Measurements from ENCODE around the gene ANAPC2.

The ANAPC2 gene

DNA sequence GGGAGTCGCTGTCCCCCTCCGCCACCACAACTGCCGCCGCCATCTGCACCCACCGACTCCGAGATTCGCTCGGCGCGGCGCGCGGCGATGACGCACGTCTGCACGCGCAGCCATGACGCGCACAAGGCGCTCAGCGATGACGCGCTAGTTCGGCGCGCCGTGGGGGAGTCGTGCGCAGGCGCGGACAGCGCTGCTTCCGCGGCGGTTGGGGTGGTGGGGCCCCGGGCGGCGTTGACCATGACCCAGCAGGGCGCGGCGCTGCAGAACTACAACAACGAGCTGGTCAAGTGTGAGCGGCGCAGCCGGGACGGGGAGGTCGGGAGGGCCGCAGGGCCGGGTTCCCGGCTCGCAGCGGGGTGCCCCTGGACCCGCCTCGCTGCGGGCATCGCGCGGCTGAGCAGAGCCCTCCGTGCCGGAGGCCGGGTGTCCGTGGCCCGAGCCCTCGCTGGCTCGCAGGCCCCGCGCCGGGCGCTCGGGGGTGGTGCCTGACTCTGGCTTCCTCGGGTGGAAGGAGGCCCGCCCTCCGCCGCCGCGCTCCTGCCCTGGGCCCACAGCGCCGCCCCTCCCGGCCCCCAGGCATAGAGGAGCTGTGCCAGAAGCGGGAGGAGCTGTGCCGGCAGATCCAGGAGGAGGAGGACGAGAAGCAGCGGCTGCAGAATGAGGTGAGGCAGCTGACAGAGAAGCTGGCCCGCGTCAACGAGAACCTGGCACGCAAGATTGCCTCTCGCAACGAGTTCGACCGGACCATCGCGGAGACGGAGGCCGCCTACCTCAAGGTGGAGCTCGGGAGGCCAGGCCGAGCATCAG is at the start of gene ANAPC2, which contains the start of gene SSNA1:
Gene ANAPC2, minus strand, starts transcription at position 71 of the 807 bp plus-strand sequence. Its CDS starts 28 bp downstream, at position 43.
Gene SSNA1, plus strand, starts transcription at position 187 of the 807 bp plus-strand sequence. Its CDS starts 51 bp downstream, at position 238.
- Histone ChIP-seq H3K4me3 (ENCODE audit: low read depth, low read length) (peak within 1 kb of the TSS; percentile 86), H3K27ac (peak within 1 kb of the TSS; percentile 98), H3K36me3 (replicated peaks) (peaks cover 16% of the 10 kb centered on the region), H3K27me3 (replicated peaks) (no peaks in the 10 kb centered on the region)
- TF ChIP-seq, protein P1, sequence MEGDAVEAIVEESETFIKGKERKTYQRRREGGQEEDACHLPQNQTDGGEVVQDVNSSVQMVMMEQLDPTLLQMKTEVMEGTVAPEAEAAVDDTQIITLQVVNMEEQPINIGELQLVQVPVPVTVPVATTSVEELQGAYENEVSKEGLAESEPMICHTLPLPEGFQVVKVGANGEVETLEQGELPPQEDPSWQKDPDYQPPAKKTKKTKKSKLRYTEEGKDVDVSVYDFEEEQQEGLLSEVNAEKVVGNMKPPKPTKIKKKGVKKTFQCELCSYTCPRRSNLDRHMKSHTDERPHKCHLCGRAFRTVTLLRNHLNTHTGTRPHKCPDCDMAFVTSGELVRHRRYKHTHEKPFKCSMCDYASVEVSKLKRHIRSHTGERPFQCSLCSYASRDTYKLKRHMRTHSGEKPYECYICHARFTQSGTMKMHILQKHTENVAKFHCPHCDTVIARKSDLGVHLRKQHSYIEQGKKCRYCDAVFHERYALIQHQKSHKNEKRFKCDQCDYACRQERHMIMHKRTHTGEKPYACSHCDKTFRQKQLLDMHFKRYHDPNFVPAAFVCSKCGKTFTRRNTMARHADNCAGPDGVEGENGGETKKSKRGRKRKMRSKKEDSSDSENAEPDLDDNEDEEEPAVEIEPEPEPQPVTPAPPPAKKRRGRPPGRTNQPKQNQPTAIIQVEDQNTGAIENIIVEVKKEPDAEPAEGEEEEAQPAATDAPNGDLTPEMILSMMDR (IDR thresholded peaks at IDR 0.05; ENCODE audit: low read depth, low read length, missing control alignments): peak; percentile 71
- in situ Hi-C loops (cut with HindIII; ENCODE audit: low pct_ligation_motif_present, low sequenced_read_pairs): no loop called here
- peak; percentile 77 for DNase-seq

- H3K4me3 ChIP-seq (ENCODE audit: low read depth, low read length): no peak overlapping the region
- H3K36me3 ChIP-seq (replicated peaks): peaks cover 5% of the 10 kb centered on the region
- TF ChIP-seq, protein P1 (IDR thresholded peaks at IDR 0.05; ENCODE audit: low read depth, low read length, missing control alignments): no peak
- in situ Hi-C loops (cut with HindIII; ENCODE audit: low pct_ligation_motif_present, low sequenced_read_pairs): no loop called here
- no peak for DNase-seq
- no peaks in the 10 kb centered on the region for H3K27me3 ChIP-seq (replicated peaks)
- H3K27ac ChIP-seq: no peak overlapping the region
Observed at GRCh38 chr9:137236936-137237421, 48.6 kb upstream of the ANAPC2 start.

GRCh38 chr9:137236238-137236935 is 48.0 kb upstream of the ANAPC2 start:
- Histone ChIP-seq H3K36me3 (replicated peaks) (no peaks in the 10 kb centered on the region), H3K27me3 (replicated peaks) (no peaks in the 10 kb centered on the region), H3K4me3 (ENCODE audit: low read depth, low read length) (no peak overlapping the region), H3K27ac (no peak overlapping the region)
- TF ChIP-seq, protein P1 (IDR thresholded peaks at IDR 0.05; ENCODE audit: low read depth, low read length, missing control alignments): peak; percentile 100
- peak; percentile 60 for DNase-seq
- in situ Hi-C loops (cut with HindIII; ENCODE audit: low pct_ligation_motif_present, low sequenced_read_pairs): no loop called here

DNA sequence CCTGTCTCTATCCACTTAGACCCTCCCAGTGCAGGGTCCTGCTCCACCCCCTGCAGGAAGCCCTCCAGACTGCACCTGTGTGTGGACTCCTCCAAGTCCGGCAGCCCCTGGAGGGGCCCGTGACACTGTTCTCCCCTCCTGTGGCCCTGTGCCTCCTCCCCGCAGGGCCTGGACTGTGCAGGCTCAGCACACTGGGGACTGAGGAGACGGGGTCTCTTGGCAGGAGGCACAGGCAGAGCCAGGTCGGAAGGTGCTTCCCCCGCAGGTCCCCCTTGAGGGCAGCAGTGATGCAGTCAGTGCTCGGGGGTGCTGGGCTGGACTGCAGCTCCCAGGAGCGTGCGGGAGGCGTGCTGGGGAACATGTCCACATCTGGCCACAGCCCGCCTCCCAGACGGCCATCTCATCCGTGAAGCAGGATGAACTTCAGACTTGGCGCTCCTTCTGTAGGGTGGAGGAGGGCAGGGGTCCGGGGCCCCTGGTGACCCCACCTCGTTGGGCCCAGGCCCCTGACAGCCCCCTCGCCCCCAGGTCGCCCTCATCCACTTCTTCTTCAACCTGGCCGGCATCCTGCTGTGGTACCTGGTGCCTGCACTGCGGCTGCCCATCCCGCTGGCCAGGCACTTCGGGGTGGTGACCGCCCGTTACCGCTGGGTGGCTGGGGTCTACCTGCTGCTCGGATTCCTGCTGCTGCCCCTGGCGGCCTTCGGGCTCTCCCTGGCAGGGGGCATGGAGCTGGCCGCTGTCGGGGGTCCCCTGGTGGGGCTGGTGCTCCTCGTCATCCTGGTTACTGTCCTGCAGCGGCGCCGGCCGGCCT is 47.3 kb upstream of the ANAPC2 start:
- Histone ChIP-seq H3K36me3 (replicated peaks) (no peaks in the 10 kb centered on the region), H3K27me3 (replicated peaks) (no peaks in the 10 kb centered on the region), H3K27ac (no peak overlapping the region), H3K4me3 (ENCODE audit: low read depth, low read length) (no peak overlapping the region)
- in situ Hi-C loops (cut with HindIII; ENCODE audit: low pct_ligation_motif_present, low sequenced_read_pairs): no loop called here
- DNase-seq: no peak
- TF ChIP-seq, protein P1 (IDR thresholded peaks at IDR 0.05; ENCODE audit: low read depth, low read length, missing control alignments): no peak

DNA sequence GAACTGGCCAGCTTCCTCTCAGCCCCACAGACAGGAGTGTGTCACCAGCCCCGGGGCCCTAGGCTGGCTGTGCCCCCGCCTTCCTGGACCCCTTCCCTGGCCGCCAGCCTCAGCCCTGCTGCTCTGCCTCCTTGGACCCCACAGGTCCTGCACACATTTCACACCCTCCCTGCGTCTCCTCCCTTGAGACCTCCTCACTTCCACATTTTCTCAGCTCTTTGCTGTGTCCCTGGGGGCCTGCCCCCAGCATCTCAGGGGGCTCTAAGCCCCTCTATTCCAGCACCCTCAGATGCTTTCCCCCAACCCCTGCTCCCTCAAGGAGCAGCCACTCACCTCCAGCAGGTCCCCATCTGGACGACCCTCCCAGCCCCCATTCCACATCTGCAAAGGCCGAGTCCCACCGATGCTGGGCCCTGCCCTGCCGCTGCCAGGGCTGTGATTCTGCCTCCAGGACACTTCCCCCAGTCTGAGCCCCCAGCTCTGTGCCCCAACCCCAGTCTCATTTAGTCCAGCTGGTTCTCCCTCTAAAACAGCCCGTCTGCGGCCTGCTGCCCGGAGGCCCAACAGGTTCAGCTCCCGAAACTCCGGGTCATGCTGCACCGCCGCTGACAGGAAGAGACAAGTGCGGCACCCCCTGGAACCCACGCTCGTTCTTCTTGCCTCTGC is 46.5 kb upstream of the ANAPC2 start:
- Histone ChIP-seq H3K36me3 (replicated peaks) (no peaks in the 10 kb centered on the region), H3K4me3 (ENCODE audit: low read depth, low read length) (no peak overlapping the region), H3K27me3 (replicated peaks) (no peaks in the 10 kb centered on the region), H3K27ac (no peak overlapping the region)
- in situ Hi-C loops (cut with HindIII; ENCODE audit: low pct_ligation_motif_present, low sequenced_read_pairs): no loop called here
- TF ChIP-seq, protein P1 (IDR thresholded peaks at IDR 0.05; ENCODE audit: low read depth, low read length, missing control alignments): no peak
- no peak for DNase-seq

Data from brain microvascular endothelial cell (primary cell).